DMS 273 treated with DMSO at 0.1 percent for 48 hours (cell line): ENCODE data around the gene CRISPLD2.
A peak's percentile ranks its signal among the peaks of the same experiment; 100 is the strongest.
"Not testable (repeated sequence)": the region's sequence is repeated elsewhere in the genome, so short reads cannot be mapped to it uniquely, and the experiment has no call there.

Source experiments
- DNase-seq: peaks from one replicate; lab custom pipeline; 2025; lab: John Stamatoyannopoulos, UW

CRISPLD2 gene

DNA sequence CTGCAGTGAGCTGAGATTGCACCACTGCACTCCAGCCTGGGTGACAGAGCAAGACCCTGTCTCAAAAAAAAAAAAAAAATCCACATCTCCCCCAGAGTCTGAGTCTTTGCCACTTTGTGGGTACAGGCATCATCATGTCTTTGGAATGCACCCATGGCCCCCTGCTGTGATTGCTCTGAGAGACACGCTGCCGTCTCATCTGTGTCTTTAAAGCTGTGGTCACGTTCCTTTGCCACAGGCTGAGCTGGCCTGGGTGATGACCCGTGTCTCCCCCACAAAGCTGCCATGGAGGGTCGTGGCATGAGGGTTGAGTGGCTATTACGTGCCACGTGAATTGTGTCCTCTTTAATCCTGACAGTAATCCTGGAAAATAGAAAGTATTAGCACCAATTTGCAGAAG lies 20.2 kb downstream of the CRISPLD2 start:
- no peak for DNase-seq

- DNase-seq = no peak
These were observed 21.2 kb downstream of the CRISPLD2 start for GRCh38 chr16:84840687-84841627.

GRCh38 chr16:84841787-84842300 lies 22.1 kb downstream of the CRISPLD2 start:
- DNase-seq = no peak

DNA sequence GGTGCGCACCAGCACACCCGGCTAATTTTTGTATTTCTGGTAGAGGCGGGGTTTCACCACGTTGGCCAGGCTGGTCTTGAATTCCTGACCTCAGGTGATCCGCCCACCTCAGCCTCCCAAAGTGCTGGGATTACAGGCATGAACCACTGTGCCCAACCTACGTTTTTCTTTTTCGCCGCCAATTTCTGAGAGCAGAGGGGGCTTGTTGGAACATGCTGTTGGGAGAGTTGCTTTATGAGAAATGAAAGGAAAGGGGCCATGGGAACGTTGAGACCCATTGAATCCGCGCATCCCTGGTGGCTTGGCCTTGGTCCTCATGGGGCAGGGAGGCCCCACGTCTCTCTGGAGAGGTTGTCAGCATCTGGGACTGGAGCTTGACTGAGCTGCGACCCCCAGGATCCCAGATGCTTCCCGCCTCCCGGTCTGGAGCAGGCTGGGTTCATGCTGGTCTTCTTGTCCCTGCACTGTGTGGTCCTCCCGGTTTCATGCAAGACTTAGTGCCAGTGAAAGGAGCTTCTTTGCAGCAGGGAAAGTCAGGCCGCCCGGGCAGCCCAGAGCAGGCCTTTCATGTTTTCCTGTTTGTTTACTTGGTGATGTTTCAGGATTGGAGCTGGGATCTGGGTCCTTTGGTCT lies 22.8 kb downstream of the CRISPLD2 start:
- no peak for DNase-seq

DNA sequence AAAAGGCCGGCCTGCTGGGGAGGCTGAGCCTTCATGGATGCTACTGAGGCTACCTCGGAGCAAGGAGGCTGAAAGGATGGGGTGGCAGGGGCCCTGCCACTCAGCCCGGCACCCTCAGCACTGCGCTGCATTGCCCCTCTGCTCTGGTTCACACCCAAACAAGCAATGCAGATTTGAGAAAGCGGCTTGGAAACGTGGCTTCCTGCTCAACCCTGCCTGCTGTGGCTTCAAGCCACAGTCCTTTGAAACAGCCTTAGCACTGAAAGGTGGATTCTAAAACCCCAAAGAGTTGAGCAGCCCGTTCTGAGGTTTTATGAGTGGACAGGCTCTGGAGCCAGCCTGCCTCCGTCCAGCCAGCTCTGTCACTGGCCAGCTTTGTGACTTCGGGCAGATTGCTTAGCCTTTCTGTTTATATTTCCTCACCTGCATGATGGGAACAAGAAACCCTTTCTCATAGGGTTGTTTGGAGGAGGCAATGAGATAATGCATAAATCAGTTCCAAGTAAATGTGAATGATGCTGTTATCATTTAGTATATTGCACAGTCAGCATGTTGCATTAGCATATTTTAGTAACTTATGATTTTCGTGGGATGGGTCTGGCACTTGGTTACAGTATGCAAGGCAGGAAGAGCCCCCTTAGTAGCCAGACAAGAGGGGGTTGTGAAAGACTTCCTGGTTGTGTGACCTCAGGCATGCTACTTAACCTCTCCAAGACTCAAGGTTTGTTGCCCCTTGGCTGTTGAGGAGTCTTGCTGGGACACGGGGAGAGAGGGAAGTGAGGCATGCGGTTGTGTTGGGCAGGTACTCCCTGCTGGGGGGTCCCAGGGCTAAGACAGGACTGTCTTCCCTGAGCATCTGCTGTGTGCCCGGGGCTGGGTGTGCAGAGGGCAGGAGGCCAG lies 23.6 kb downstream of the CRISPLD2 start:
- DNase-seq = no peak

GRCh38 chr16:84844049-84844350 lies 24.2 kb downstream of the CRISPLD2 start:
- peak; percentile 90 for DNase-seq

DNA sequence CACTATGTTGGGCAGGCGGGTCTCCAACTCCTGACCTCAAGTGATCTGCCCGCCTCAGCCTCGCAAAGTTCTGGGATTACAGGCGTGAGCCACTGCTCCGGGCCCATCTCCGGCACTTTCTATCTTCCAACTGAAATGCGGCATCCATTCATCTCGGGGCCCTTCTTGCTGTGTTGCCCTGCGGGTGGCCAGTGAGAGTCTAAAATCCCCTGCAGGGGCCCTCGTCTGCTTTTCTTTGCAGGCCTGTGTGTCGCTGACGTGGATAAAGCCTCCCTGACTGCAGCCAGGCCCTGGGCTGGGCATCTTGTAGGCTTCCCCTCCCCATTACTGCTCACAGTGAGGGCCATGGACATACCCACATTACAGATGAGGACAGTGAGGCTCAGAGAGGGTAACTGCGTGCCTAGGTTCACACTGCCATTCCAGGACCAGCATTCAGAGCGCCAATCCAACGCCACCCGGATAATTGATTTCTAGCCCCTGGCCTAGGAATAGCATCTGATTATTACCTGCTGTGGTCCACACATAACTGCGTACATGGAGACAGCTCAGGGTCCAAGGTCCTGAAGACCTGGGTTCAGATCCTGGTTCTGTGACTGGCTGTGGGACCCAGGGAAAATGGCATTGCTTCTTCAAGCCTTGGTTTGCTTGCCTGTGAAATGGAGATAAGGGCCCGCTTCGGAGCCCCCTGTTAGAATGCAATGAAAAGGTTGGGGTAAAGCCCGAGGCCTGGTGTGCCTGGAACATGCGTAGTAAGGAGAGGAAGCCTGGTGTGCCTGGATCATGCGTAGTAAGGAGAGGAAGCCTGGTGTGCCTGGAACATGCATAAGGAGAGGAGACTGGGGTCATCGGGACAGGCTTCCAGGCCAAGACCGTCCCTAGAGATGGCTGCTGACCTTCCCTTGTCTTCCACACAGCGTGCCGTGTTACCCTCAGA lies 25.0 kb downstream of the CRISPLD2 start:
- DNase-seq = no peak

DNA sequence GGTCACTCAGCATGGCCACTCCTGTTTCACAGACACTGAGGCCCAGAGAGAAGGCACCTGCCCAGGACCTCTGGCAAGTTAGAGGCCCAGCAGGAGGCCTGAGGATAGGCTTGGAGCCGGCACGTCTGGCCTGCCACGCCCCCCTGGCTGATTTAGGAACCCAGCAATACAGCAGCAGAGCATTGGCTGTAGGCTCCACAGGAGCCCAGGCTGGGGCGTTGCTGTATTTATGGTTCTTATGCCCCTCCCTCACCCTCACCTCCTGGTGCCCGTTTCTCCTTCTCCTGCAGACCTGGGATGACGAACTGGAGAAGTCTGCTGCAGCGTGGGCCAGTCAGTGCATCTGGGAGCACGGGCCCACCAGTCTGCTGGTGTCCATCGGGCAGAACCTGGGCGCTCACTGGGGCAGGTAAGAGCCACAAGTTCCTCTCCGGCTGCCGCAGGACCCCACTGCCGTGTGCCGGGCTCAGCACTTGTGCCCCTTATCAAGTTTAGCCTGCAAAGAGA lies 25.8 kb downstream of the CRISPLD2 start:
- no peak for DNase-seq

GRCh38 chr16:84847564-84848355 lies 28.0 kb downstream of the CRISPLD2 start:
- no peak for DNase-seq

GRCh38 chr16:84848986-84849634 lies 29.3 kb downstream of the CRISPLD2 start:
- no peak for DNase-seq

DNA sequence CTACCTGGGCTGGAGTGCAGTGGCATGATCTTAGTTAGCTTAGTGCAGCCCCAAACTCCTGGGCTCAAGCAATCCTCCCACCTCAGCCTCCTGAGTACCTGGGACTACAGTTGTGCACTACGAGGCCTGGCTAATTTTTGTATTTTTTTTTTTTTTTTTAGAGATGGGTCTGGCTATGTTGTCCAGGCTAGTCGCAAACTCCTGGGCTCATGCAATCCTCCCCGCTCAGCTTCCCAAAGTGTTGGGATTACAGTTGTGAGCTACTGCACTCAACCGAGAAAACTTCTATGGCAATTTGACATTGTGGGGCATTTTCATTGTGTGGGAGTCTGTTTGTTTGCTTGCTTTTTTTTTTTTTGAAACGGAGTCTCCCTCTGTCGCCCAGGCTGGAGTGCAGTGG lies 30.0 kb downstream of the CRISPLD2 start:
- no peak for DNase-seq

DNA sequence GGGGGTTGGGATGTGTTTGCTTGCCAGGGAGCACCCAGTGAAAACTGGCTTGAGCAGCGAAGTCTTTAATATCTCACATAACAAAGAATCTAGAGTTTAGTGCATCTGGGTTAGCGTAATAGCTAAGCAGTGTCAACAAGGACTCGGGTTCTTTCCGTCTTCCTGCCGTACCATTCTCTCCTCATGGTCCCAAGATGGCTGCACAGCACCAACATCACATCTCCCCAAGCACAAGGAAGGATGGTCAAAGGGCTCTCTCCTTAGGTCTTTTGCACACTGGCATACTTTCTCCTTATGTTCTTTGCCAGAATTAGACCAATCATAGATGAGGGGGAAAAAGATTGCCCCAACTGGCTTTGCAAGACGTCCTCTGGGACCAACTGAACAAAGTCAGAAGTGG lies 30.9 kb downstream of the CRISPLD2 start:
- DNase-seq = no peak

DNA sequence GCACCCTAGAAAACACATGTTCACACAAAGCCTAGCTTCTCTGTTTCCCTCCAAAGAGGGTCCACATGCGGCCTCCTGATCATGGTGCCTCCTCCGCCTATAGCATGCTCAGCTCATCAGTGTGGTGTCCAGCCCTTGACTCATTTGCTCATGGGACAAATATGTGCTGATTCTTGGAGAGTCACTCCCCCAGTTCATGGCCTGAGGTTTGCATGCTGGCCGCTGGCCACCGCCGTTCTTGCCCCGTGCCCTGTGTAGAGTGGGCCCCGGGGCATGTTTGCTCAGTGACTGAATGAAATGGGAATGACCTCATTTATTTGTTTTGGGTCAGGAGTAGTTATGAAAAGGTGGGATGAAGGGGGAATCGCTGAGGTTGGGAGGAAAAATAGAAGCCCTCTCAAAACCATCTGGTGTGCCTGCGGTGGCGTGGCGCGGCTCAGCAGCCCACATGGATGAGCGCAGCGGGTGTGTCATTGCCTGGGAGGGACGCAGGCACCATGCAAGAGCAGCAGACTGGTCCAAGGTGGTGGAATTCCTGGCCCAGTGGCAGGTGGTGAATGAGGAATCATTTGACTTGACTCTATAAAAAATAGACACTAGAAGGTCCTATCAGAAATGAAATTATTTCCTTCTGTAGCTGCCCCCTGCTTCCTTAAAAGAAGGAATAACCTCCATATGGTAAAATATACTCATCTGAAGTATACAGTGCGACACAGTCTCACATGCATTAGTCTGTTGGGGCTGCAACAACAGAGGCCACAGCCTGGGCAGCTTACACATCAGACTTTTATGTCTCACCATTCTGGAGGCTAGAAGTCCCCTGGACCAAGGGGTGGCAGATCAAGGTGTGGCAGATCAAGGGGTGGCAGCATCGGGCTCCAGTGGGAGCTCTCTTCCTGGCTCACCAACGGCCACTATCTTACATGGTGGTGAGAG lies 31.7 kb downstream of the CRISPLD2 start:
- DNase-seq = no peak

DNA sequence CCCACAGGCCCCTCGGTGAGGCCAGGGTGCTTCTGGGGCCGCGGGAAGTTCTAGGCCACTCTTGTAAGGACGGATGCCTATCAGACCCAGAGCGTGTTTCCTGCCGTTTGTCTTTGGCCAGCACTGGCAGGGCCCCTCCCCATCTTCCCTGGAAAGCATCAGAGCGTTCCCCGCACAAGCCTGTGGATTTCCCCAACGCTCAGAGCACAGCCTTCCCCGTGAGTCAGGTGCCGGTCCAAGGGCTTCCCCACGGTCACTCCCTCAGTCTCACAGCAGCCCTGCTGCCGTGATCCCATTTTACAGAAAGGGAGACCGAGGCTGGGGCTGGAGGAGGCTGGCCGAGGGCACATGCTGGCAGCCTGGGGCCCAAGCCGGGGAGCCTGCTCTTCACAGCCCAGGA lies 33.7 kb downstream of the CRISPLD2 start:
- DNase-seq = no peak

GRCh38 chr16:84854759-84855158 lies 35.0 kb downstream of the CRISPLD2 start:
- no peak for DNase-seq

GRCh38 chr16:84855435-84856202 lies 35.8 kb downstream of the CRISPLD2 start:
- not testable (repeated sequence) for DNase-seq

GRCh38 chr16:84856203-84856581 lies 36.4 kb downstream of the CRISPLD2 start:
- not testable (repeated sequence) for DNase-seq

- not testable (repeated sequence) for DNase-seq
These were observed 37.0 kb downstream of the CRISPLD2 start for GRCh38 chr16:84856811-84857210.
